CD14-positive monocyte (primary cell): ENCODE measurements around the gene KIR3DL1. TPM values are rescaled to one million over a fixed set of nuclear protein-coding genes. Genes with fewer than 3 reads are reported as not detected.

Experiments
- DNase-seq, 3 donors: peaks; one replicate each; pipeline ENCODE4 v3.0.0-alpha.2; 2011 to 2022
- H2AFZ ChIP-seq: 2 replicates; pipeline ENCODE4 v1.6.0; 2012; ENCODE audit warnings: mild to moderate bottlenecking, low read depth, low read length, inconsistent platforms; ENCODE audit not compliant: insufficient read depth, poor library complexity, severe bottlenecking
- H3K27ac ChIP-seq, 2 donors: 1 replicate in 1 of 2; 2 replicates in 1 of 2; pipeline ENCODE4 v1.5.1; 2012 to 2013; ENCODE audit warnings: low read length in 2 of 2, control low read depth in 1 of 2, inconsistent platforms in 1 of 2, low read depth in 1 of 2, mild to moderate bottlenecking in 1 of 2
- H3K27me3 ChIP-seq, 2 donors: one replicate each; pipeline versions ENCODE4 v1.6.0 to v1.6.1; 2011 to 2013; ENCODE audit warnings: low read length in 2 of 2; ENCODE audit not compliant: control insufficient read depth in 2 of 2, insufficient read depth in 2 of 2
- H3K36me3 ChIP-seq, 2 donors: replicated peaks in 1 of 2; 1 replicate in 1 of 2; 2 replicates in 1 of 2; pipeline versions ENCODE4 v1.5.1 to v1.6.1; 2012 to 2013; ENCODE audit warnings: low read length in 2 of 2, control low read depth in 1 of 2, inconsistent platforms in 1 of 2, mild to moderate bottlenecking in 1 of 2; ENCODE audit not compliant: insufficient read depth in 2 of 2, control insufficient read depth in 1 of 2
- H3K4me1 ChIP-seq, 2 donors: 1 replicate in 1 of 2; 2 replicates in 1 of 2; pipeline versions ENCODE4 v1.5.1 to v1.6.1; 2012 to 2013; ENCODE audit warnings: low read length in 2 of 2, control low read depth in 1 of 2, inconsistent platforms in 1 of 2, mild to moderate bottlenecking in 1 of 2, moderate library complexity in 1 of 2; ENCODE audit not compliant: insufficient read depth in 2 of 2, control insufficient read depth in 1 of 2
- H3K4me2 ChIP-seq: replicated peaks from 2 replicates; pipeline ENCODE3; 2012; ENCODE audit warnings: low read length, moderate library complexity, mild to moderate bottlenecking; ENCODE audit not compliant: poor library complexity, severe bottlenecking; ENCODE audit errors: extremely low read depth
- H3K4me3 ChIP-seq, 3 experiments: fragments of 200-600 bp in 1 of 3; sonication (generic) in 1 of 3; replicated peaks in 1 of 3; 1 replicate in 2 of 3; 2 replicates in 1 of 3; pipeline ENCODE4 v1.5.1; 2011 to 2013; ENCODE audit warnings: low read length in 3 of 3, mild to moderate bottlenecking in 3 of 3, control low read depth in 2 of 3, low read depth in 2 of 3, inconsistent platforms in 1 of 3, moderate library complexity in 1 of 3
- H3K79me2 ChIP-seq: 2 replicates; pipeline ENCODE4 v1.6.0; 2012; ENCODE audit warnings: mild to moderate bottlenecking, control low read depth, inconsistent platforms, low read length, moderate library complexity; ENCODE audit not compliant: insufficient read depth
- H3K9ac ChIP-seq: 2 replicates; pipeline ENCODE4 v1.6.0; 2017; ENCODE audit warnings: low read length, mild to moderate bottlenecking; ENCODE audit not compliant: insufficient read depth, poor library complexity, severe bottlenecking
- H3K9me3 ChIP-seq, 2 donors: replicated peaks in 1 of 2; 1 replicate in 1 of 2; 2 replicates in 1 of 2; pipeline versions ENCODE4 v1.5.1 to v1.6.1; 2012 to 2013; ENCODE audit warnings: low read length in 2 of 2, control low read depth in 1 of 2; ENCODE audit not compliant: control insufficient read depth in 1 of 2, insufficient read depth in 1 of 2
- H4K20me1 ChIP-seq: 2 replicates; pipeline ENCODE4 v1.6.0; 2012; ENCODE audit warnings: mild to moderate bottlenecking, low read length, control low read depth, moderate library complexity; ENCODE audit not compliant: insufficient read depth
- H3K27ac Mint-ChIP-seq, 7 donors: one replicate each; pipeline ENCODE4 v1.8.0; 2020; ENCODE audit warnings: mild to moderate bottlenecking in 7 of 7, mixed read lengths in 7 of 7, moderate library complexity in 6 of 7, inconsistent platforms in 2 of 7
- H3K27me3 Mint-ChIP-seq, 3 donors: one replicate each; pipeline ENCODE4 v1.8.0; 2021 to 2022; ENCODE audit warnings: low read depth in 3 of 3, mild to moderate bottlenecking in 3 of 3, mixed read lengths in 3 of 3, moderate library complexity in 3 of 3, inconsistent platforms in 1 of 3
- H3K36me3 Mint-ChIP-seq, 2 donors: one replicate each; pipeline ENCODE4 v1.8.0; 2020; ENCODE audit warnings: mixed read lengths in 2 of 2, inconsistent platforms in 1 of 2, mild to moderate bottlenecking in 1 of 2
- H3K4me1 Mint-ChIP-seq: one replicate; pipeline ENCODE4 v1.8.0; 2020; ENCODE audit warnings: mild to moderate bottlenecking, mixed read lengths
- H3K4me3 Mint-ChIP-seq, 2 donors: one replicate each; pipeline ENCODE4 v1.8.0; 2020; ENCODE audit warnings: mild to moderate bottlenecking in 2 of 2, mixed read lengths in 2 of 2, moderate library complexity in 1 of 2
- H3K9me3 Mint-ChIP-seq, 7 donors: one replicate each; pipeline ENCODE4 v1.8.0; 2020 to 2022; ENCODE audit warnings: mixed read lengths in 7 of 7, mild to moderate bottlenecking in 6 of 7, moderate library complexity in 6 of 7, inconsistent platforms in 2 of 7
- WGBS: methylation state at CpG from one replicate; pipeline ENCODE4 v1.1.5; 2013; ENCODE audit warnings: missing lambda C conversion rate; ENCODE audit not compliant: insufficient coverage; 5-methylcytosine and 5-hydroxymethylcytosine counted together
- intact Hi-C, 2 donors: fragments of 100-400 bp; cut with micrococcal nuclease; formaldehyde crosslinking; loops; one replicate each; pipeline versions ENCODE4 v1.15.0 to v1.15.1; 2023
- polyA plus RNA-seq, 3 donors: library from polyadenylated mRNA; depleted of rRNA in 1 of 3; unstranded in 2 of 3; stranded (reverse) in 1 of 3; fragments of 300-500 nt in 2 of 3; fragments of >200 nt in 1 of 3; fragmentation: Illumina TruSeq in 2 of 3; gene quantifications; 1 replicate in 2 of 3; 2 replicates in 1 of 3; pipeline ENCODE4 v1.2.3, GENCODE V29; 2012 to 2021
- TF ChIP-seq, protein P1 (sequence below): fragments of 200-600 bp; IDR thresholded peaks from one replicate; pipeline ENCODE4 v1.8.0; 2022; ENCODE audit warnings: antibody characterized with exemption, mild to moderate bottlenecking

KIR3DL1 gene
- polyA plus RNA-seq, 3 donors = 0.15 TPM; not detected in 2

DNA sequence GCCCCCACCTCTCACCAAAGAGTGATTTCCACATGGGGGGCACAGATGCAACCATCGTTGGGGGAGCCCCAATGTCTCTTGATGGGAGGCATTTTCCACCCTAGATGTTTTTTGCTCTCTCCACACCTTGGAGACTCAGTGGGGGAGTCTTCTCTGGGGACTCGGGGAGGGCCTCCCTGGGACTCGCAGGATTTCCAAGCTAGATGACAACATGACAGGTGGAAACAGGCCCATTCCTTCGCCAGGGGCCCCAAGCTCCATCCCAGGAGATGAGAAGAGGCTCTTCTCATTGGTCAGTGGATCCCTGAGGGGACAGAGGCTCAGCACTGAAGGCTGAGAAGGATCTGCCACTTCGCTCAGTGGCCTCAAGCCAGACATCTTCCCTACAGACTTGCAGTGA, 25.6 kb upstream of the KIR3DL1 start:
- Histone ChIP-seq H3K4me3 (no peak overlapping the region), H3K4me1 (peaks cover 24 to 40% of the 10 kb centered on the region in 2 donors), H3K36me3 (no peaks in the 10 kb centered on the region), H3K27ac (no peak overlapping the region), H3K9me3 (no peaks in the 10 kb centered on the region), H3K79me2 (no peaks in the 10 kb centered on the region), H3K9ac (no peak overlapping the region), H2AFZ (no peak overlapping the region), H3K27me3 (no peaks in the 10 kb centered on the region), H3K4me2 (no peak overlapping the region), H4K20me1 (no peaks in the 10 kb centered on the region)
- TF ChIP-seq, protein P1, sequence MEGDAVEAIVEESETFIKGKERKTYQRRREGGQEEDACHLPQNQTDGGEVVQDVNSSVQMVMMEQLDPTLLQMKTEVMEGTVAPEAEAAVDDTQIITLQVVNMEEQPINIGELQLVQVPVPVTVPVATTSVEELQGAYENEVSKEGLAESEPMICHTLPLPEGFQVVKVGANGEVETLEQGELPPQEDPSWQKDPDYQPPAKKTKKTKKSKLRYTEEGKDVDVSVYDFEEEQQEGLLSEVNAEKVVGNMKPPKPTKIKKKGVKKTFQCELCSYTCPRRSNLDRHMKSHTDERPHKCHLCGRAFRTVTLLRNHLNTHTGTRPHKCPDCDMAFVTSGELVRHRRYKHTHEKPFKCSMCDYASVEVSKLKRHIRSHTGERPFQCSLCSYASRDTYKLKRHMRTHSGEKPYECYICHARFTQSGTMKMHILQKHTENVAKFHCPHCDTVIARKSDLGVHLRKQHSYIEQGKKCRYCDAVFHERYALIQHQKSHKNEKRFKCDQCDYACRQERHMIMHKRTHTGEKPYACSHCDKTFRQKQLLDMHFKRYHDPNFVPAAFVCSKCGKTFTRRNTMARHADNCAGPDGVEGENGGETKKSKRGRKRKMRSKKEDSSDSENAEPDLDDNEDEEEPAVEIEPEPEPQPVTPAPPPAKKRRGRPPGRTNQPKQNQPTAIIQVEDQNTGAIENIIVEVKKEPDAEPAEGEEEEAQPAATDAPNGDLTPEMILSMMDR = no peak
- Mint-ChIP-seq H3K9me3 (peaks cover 0 to 6% (median 0%) of the 10 kb centered on the region in 7 donors), H3K27ac (peak overlapping the region in 2 of 7 donors; percentile 20 to 66), H3K27me3 (peaks cover 0 to 4% (median 3%) of the 10 kb centered on the region in 3 donors), H3K4me1 (peaks cover 32% of the 10 kb centered on the region), H3K36me3 (peaks cover 0 to 4% of the 10 kb centered on the region in 2 donors), H3K4me3 (no peak overlapping the region)
- WGBS = 90% methylated on average over 2 of the region's 5 CpGs
- intact Hi-C loops = loop anchor here in 1 of 2 donors (10.0 kb wide), 1 partner anchor 84 kb away; the partner anchor contains the start of gene FCAR
- no peak for DNase-seq

DNA sequence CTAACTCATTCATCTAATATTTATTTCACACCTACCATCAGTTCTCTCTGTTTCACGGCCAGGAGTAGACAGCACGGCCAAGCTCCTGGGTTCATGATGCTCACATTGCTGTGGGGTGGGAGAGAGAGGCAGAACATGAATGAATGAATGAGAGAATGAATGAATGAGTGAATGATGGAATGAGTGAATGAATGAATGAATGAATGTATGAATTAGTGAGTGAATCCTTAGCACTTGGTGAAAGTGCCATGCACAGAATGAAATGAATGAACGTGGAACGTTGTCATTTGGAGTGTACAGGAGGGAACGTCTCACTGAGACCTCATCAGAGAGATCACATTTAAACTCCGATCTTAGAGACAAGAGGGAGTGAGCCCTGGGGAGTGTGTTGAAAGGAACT, 24.8 kb upstream of the KIR3DL1 start:
- H3K27me3 ChIP-seq = no peaks in the 10 kb centered on the region
- H3K4me1 Mint-ChIP-seq = peaks cover 32% of the 10 kb centered on the region
- H2AFZ ChIP-seq = no peak overlapping the region
- no peak overlapping the region for H3K27ac ChIP-seq
- intact Hi-C loops = loop anchor here in 1 of 2 donors (10.0 kb wide), 1 partner anchor 83 kb away; the partner anchor contains the start of gene FCAR
- H3K36me3 ChIP-seq = no peaks in the 10 kb centered on the region
- H3K27me3 Mint-ChIP-seq = peaks cover 0 to 4% (median 3%) of the 10 kb centered on the region in 3 donors
- H3K9me3 ChIP-seq = no peaks in the 10 kb centered on the region
- H3K9me3 Mint-ChIP-seq = peaks cover 0 to 6% (median 0%) of the 10 kb centered on the region in 7 donors
- WGBS = 100% methylated on average over 4 of the region's 6 CpGs
- no peak overlapping the region for H3K4me3 ChIP-seq
- H3K4me3 Mint-ChIP-seq = no peak overlapping the region
- peaks cover 0 to 4% of the 10 kb centered on the region in 2 donors for H3K36me3 Mint-ChIP-seq
- no peaks in the 10 kb centered on the region for H4K20me1 ChIP-seq
- H3K79me2 ChIP-seq = no peaks in the 10 kb centered on the region
- no peak overlapping the region for H3K9ac ChIP-seq
- peaks cover 30 to 40% of the 10 kb centered on the region in 2 donors for H3K4me1 ChIP-seq
- peak overlapping the region in 2 of 7 donors; percentile 19 to 54 for H3K27ac Mint-ChIP-seq
- TF ChIP-seq, protein P1 = no peak
- H3K4me2 ChIP-seq = no peak overlapping the region
- DNase-seq = no peak
